ENCODE measurements around the gene SBK2. TPM values are rescaled to one million over a fixed set of nuclear protein-coding genes. Genes with fewer than 3 reads are reported as not detected.
A peak's percentile ranks its signal among the peaks of the same experiment; 100 is the strongest.

SBK2 gene
- total and polyA plus RNA-seq, 8 donors: 0.28 to 0.46 (median 0.43) TPM; not detected in 5

DNA sequence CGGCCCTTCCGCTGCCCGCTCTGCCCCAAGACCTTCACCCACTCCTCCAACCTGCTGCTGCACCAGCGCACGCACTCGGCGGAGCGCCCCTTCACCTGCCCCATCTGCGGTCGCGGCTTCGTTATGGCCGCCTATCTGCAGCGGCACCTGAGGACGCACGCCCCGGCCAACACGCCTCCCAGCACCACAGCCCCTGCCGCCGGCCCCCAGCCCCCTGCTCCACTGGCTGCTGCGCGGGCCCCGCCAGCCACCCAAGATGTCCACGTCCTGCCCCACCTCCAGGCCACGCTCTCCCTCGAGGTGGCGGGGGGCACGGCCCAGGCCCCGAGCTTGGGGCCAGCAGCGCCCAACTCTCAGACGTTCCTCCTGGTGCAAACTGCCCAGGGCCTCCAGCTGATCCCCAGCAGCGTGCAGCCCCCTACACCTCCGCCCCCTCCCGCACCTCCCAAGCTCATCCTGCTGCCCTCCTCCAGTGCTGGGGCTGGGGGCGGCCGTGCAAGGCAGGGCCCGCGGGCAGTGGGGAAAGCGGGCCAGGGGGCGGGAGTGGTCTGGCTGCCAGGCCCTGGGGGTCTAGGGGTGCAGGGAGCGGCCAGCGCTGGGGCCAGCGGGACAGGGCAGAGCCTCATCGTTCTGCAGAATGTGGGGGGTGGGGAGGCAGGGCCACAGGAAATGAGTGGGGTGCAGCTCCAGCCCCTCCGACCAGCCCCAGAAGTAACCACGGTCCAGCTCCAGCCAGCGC, 53.8 kb downstream of the SBK2 start:
- H3K4me1 ChIP-seq: peaks cover 13 to 19% (median 18%) of the 10 kb centered on the region in 3 donors
- DNase-seq: peak in 3 of 6 donors; percentile 44 to 78 (median 52)
- H3K36me3 ChIP-seq: peaks cover 0 to 6% (median 0%) of the 10 kb centered on the region in 3 donors
- no peaks in the 10 kb centered on the region for H3K27me3 ChIP-seq
- no peak overlapping the region for H3K27ac ChIP-seq
- TF ChIP-seq, protein P1, sequence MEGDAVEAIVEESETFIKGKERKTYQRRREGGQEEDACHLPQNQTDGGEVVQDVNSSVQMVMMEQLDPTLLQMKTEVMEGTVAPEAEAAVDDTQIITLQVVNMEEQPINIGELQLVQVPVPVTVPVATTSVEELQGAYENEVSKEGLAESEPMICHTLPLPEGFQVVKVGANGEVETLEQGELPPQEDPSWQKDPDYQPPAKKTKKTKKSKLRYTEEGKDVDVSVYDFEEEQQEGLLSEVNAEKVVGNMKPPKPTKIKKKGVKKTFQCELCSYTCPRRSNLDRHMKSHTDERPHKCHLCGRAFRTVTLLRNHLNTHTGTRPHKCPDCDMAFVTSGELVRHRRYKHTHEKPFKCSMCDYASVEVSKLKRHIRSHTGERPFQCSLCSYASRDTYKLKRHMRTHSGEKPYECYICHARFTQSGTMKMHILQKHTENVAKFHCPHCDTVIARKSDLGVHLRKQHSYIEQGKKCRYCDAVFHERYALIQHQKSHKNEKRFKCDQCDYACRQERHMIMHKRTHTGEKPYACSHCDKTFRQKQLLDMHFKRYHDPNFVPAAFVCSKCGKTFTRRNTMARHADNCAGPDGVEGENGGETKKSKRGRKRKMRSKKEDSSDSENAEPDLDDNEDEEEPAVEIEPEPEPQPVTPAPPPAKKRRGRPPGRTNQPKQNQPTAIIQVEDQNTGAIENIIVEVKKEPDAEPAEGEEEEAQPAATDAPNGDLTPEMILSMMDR (IDR thresholded peaks at IDR 0.05): no peak
- no peak for FAIRE-seq
- H3K9me3 ChIP-seq: no peaks in the 10 kb centered on the region
- no peak overlapping the region for H3K4me3 ChIP-seq
- intact Hi-C loops (cut with DNase I): no loop called here
- no peak for ATAC-seq
- WGBS, 2 donors: 91 to 93% methylated on average over 42 to 47 of the region's 47 CpGs

DNA sequence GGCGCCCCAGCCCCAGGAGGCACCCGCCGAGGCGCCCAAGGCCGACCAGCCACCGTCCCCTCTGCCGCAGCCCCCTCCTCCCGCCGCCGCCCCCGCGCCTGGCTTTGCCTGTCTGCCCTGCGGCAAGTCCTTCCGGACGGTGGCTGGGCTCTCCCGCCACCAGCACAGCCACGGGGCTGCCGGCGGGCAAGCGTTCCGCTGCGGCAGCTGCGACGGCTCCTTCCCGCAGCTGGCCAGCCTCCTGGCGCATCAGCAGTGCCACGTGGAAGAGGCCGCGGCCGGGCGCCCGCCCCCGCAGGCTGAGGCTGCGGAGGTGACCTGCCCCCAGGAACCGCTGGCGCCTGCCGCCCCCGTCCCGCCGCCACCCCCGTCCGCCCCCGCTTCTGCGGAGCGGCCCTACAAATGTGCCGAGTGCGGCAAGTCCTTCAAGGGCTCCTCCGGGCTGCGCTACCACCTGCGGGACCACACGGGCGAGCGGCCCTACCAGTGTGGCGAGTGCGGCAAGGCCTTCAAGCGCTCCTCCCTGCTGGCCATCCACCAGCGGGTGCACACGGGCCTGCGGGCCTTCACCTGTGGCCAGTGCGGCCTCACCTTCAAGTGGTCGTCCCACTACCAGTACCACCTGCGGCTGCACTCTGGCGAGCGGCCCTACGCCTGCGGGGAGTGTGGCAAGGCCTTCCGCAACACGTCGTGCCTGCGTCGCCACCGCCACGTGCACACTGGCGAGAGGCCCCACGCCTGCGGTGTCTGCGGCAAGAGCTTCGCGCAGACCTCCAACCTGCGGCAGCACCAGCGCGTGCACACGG, 54.6 kb downstream of the SBK2 start:
- Histone ChIP-seq H3K27me3 (no peaks in the 10 kb centered on the region), H3K4me1 (peaks cover 18 to 26% (median 21%) of the 10 kb centered on the region in 3 donors), H3K36me3 (peaks cover 0 to 6% (median 0%) of the 10 kb centered on the region in 3 donors), H3K4me3 (no peak overlapping the region), H3K9me3 (no peaks in the 10 kb centered on the region), H3K27ac (no peak overlapping the region)
- ATAC-seq (no peak), FAIRE-seq (no peak), DNase-seq (peak in 3 of 6 donors; percentile 45 to 68 (median 55))
- TF ChIP-seq, protein P1 (IDR thresholded peaks at IDR 0.05): no peak
- intact Hi-C loops (cut with DNase I): no loop called here
- 93% methylated on average over 70 to 83 of the region's 83 CpGs for WGBS, 2 donors

DNA sequence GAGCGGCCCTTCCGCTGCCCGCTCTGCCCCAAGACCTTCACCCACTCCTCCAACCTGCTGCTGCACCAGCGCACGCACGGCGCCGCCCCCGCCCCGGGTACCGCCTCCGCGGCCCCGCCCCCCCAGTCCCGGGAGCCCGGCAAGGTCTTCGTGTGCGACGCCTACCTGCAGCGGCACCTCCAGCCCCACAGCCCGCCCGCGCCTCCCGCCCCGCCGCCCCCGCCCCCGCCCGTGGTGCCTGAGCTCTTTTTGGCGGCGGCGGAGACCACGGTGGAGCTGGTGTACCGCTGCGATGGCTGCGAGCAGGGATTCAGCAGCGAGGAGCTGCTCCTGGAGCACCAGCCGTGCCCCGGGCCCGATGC, 55.2 kb downstream of the SBK2 start:
- WGBS, 2 donors: 74 to 82% methylated on average over 31 to 40 of the region's 40 CpGs
- FAIRE-seq (no peak), DNase-seq (peak in 1 of 6 donors; percentile 19), ATAC-seq (no peak)
- Histone ChIP-seq H3K36me3 (peaks cover 0 to 6% (median 0%) of the 10 kb centered on the region in 3 donors), H3K27me3 (no peaks in the 10 kb centered on the region), H3K4me3 (no peak overlapping the region), H3K9me3 (no peaks in the 10 kb centered on the region), H3K27ac (no peak overlapping the region), H3K4me1 (peaks cover 18 to 26% (median 23%) of the 10 kb centered on the region in 3 donors)
- intact Hi-C loops (cut with DNase I): no loop called here
- TF ChIP-seq, protein P1 (IDR thresholded peaks at IDR 0.05): no peak

DNA sequence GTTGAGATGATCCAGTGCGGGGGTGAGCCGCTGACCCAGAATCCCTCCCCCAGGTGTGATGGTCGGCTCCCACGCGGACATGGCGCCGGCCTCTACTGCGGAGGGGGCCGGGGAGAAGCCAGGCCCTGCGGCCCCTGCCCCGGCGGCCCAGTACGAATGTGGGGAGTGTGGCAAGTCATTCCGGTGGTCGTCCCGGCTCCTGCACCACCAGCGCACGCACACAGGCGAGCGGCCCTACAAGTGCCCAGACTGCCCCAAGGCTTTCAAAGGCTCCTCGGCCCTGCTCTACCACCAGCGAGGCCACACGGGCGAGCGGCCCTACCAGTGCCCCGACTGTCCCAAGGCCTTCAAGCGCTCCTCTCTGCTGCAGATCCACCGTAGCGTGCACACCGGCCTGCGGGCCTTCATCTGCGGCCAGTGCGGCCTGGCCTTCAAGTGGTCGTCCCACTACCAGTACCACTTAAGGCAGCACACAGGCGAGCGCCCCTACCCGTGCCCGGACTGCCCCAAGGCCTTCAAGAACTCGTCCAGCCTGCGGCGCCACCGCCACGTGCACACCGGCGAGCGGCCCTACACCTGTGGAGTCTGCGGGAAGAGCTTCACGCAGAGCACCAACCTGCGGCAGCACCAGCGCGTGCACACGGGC, 55.7 kb downstream of the SBK2 start:
- no peaks in the 10 kb centered on the region for H3K9me3 ChIP-seq
- intact Hi-C loops (cut with DNase I): no loop called here
- no peak overlapping the region for H3K27ac ChIP-seq
- no peaks in the 10 kb centered on the region for H3K27me3 ChIP-seq
- H3K36me3 ChIP-seq: peaks cover 0 to 6% (median 0%) of the 10 kb centered on the region in 3 donors
- DNase-seq: peak in 3 of 6 donors; percentile 45 to 74 (median 53)
- 92 to 93% methylated on average over 46 to 52 of the region's 52 CpGs for WGBS, 2 donors
- FAIRE-seq: no peak
- H3K4me3 ChIP-seq: no peak overlapping the region
- no peak for ATAC-seq
- peaks cover 18 to 26% (median 23%) of the 10 kb centered on the region in 3 donors for H3K4me1 ChIP-seq
- TF ChIP-seq, protein P1 (IDR thresholded peaks at IDR 0.05): no peak
